ENCODE data around the gene ARL14EPL.

DNA sequence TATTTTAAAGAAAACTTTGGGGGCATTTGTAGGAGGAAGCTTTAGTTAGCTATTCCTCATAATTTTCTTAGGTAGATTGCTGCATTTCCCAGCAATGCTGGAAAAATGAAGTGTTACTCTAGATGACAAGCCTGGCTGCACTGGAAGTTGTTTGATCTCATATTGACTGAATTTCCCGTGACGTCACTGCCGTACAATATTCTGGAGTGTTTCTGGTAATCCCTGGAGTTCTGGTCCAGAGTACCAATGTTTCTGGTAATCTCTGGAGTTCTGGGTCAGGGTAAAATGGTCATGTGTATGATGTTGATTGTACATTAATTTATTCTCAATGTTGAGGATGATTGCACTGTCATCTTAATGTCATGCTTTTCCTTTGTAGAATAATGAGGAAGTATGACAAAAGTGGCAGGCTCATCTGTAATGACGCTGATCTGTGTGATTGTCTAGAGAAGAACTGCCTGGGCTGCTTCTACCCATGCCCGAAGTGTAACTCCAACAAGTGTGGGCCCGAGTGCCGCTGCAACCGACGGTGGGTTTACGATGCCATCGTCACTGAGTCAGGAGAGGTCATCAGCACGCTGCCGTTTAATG, 26.2 kb downstream of the ARL14EPL start:
- TF ChIP-seq, protein P1, sequence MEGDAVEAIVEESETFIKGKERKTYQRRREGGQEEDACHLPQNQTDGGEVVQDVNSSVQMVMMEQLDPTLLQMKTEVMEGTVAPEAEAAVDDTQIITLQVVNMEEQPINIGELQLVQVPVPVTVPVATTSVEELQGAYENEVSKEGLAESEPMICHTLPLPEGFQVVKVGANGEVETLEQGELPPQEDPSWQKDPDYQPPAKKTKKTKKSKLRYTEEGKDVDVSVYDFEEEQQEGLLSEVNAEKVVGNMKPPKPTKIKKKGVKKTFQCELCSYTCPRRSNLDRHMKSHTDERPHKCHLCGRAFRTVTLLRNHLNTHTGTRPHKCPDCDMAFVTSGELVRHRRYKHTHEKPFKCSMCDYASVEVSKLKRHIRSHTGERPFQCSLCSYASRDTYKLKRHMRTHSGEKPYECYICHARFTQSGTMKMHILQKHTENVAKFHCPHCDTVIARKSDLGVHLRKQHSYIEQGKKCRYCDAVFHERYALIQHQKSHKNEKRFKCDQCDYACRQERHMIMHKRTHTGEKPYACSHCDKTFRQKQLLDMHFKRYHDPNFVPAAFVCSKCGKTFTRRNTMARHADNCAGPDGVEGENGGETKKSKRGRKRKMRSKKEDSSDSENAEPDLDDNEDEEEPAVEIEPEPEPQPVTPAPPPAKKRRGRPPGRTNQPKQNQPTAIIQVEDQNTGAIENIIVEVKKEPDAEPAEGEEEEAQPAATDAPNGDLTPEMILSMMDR (IDR thresholded peaks at IDR 0.05): no peak
- TF ChIP-seq POLR2A (IDR thresholded peaks at IDR 0.05): no peak
